ENCODE results near the gene QRFP. TPM values are rescaled to one million over a fixed set of nuclear protein-coding genes. Genes with fewer than 3 reads are reported as not detected.

Gene QRFP
- total and polyA plus RNA-seq, 2 donors (not counting 1 experiment from before 2014, with no cell fraction given), result not detected

DNA sequence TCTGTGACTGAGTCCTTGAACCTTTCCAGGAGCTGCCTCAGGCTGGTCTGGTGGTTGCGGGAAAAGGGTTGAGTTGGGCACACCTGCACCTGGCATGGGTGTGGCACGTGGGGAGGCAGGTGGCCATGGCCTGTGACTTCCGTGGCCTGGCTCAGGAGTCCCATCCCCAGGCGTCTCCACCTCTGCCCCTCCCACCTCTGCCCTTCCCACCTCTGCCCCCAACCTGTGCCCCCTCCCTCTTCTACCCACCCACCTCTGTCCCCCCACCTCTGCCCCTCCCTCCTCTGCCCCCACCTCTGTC is 1.9 kb upstream of the QRFP start:
- H3K27ac ChIP-seq (ENCODE audit: insufficient read depth, low read length), result no peak overlapping the region
- no peaks in the 10 kb centered on the region for H3K4me1 ChIP-seq (ENCODE audit: control insufficient read depth, extremely low read depth, insufficient read depth, low read length)
- no peak overlapping the region for H2AFZ ChIP-seq (ENCODE audit: low read length)
- no peak for DNase-seq (ENCODE audit: low read depth in 2 of 2)
- peaks cover 1% of the 10 kb centered on the region for H3K36me3 ChIP-seq (ENCODE audit: control insufficient read depth, insufficient read depth, low read length)
- no peak overlapping the region for H3K4me3 ChIP-seq (replicated peaks in 1 of 4; ENCODE audit: control extremely low read depth in 1 of 4, insufficient read depth in 1 of 4, low read depth in 3 of 4, low read length in 4 of 4)
- H3K27me3 ChIP-seq (ENCODE audit: control insufficient read depth, insufficient read depth, low read length), result no peaks in the 10 kb centered on the region
- no peaks in the 10 kb centered on the region for H4K20me1 ChIP-seq (ENCODE audit: control insufficient read depth, extremely low read depth, insufficient read depth, low read length)
- H3K9ac ChIP-seq (ENCODE audit: insufficient read depth, low read length), result no peak overlapping the region
- H3K79me2 ChIP-seq (ENCODE audit: control insufficient read depth, insufficient read depth, low read length), result no peaks in the 10 kb centered on the region
- no peak overlapping the region for H3K4me2 ChIP-seq (ENCODE audit: extremely low read depth, insufficient read depth, low read length)
- no peaks in the 10 kb centered on the region for H3K9me3 ChIP-seq (ENCODE audit: control insufficient read depth, insufficient read depth, low read depth, low read length)
- no peak for TF ChIP-seq EZH2 (IDR thresholded peaks at IDR 0.05; ENCODE audit: low read length, missing control alignments)
- TF ChIP-seq, protein P1, sequence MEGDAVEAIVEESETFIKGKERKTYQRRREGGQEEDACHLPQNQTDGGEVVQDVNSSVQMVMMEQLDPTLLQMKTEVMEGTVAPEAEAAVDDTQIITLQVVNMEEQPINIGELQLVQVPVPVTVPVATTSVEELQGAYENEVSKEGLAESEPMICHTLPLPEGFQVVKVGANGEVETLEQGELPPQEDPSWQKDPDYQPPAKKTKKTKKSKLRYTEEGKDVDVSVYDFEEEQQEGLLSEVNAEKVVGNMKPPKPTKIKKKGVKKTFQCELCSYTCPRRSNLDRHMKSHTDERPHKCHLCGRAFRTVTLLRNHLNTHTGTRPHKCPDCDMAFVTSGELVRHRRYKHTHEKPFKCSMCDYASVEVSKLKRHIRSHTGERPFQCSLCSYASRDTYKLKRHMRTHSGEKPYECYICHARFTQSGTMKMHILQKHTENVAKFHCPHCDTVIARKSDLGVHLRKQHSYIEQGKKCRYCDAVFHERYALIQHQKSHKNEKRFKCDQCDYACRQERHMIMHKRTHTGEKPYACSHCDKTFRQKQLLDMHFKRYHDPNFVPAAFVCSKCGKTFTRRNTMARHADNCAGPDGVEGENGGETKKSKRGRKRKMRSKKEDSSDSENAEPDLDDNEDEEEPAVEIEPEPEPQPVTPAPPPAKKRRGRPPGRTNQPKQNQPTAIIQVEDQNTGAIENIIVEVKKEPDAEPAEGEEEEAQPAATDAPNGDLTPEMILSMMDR (conservative IDR thresholded peaks at IDR 0.05 in 1 of 2, IDR thresholded peaks at IDR 0.05 in 1 of 2; ENCODE audit: low read depth in 1 of 2, low read length in 2 of 2), result no peak

DNA sequence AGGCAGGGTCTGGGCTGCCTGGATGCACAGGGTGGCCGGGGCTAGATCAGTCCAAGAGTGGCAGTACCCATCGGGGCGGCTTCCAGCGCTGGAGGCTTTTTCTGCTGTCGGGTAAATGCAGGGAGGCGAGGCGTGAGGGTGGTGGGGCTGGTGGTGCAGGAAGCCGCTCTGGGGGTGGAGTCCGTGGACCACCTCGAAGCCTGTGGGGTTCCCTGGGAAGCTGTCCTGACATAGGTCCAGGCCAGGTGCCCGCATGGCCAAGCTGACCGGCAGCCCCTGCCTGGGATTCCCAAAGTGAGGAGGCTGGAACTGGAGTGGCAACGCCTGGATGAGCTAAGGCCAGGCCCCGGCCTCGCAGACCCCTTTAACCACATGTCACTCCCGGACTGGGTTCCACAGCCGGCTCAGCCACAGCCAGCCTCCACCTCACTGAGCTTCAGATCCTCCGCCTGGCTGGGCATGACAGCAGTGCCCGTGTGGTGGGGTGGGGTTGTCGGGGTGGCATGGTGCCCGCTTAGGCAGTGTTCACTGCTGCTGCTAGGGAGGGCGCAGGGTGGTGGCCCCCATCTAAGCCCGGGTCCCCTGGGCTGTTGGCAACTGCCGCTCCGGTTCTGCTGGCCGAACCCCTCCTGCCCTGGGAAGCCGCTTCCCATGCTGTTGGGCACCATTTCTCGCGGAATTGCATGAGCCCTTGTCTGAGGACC is 1.4 kb upstream of the QRFP start:
- no peak for DNase-seq (ENCODE audit: low read depth in 2 of 2)
- Histone ChIP-seq H3K4me3 (replicated peaks in 1 of 4; ENCODE audit: control extremely low read depth in 1 of 4, insufficient read depth in 1 of 4, low read depth in 3 of 4, low read length in 4 of 4) (no peak overlapping the region), H3K9me3 (ENCODE audit: control insufficient read depth, insufficient read depth, low read depth, low read length) (no peaks in the 10 kb centered on the region), H3K36me3 (ENCODE audit: control insufficient read depth, insufficient read depth, low read length) (peaks cover 6% of the 10 kb centered on the region), H3K4me1 (ENCODE audit: control insufficient read depth, extremely low read depth, insufficient read depth, low read length) (no peaks in the 10 kb centered on the region), H3K9ac (ENCODE audit: insufficient read depth, low read length) (no peak overlapping the region), H4K20me1 (ENCODE audit: control insufficient read depth, extremely low read depth, insufficient read depth, low read length) (no peaks in the 10 kb centered on the region), H3K27ac (ENCODE audit: insufficient read depth, low read length) (no peak overlapping the region), H3K27me3 (ENCODE audit: control insufficient read depth, insufficient read depth, low read length) (no peaks in the 10 kb centered on the region), H2AFZ (ENCODE audit: low read length) (no peak overlapping the region), H3K79me2 (ENCODE audit: control insufficient read depth, insufficient read depth, low read length) (no peaks in the 10 kb centered on the region), H3K4me2 (ENCODE audit: extremely low read depth, insufficient read depth, low read length) (no peak overlapping the region)
- no peak for TF ChIP-seq EZH2 (IDR thresholded peaks at IDR 0.05; ENCODE audit: low read length, missing control alignments)
- TF ChIP-seq, protein P1 (conservative IDR thresholded peaks at IDR 0.05 in 1 of 2, IDR thresholded peaks at IDR 0.05 in 1 of 2; ENCODE audit: low read depth in 1 of 2, low read length in 2 of 2), result no peak

DNA sequence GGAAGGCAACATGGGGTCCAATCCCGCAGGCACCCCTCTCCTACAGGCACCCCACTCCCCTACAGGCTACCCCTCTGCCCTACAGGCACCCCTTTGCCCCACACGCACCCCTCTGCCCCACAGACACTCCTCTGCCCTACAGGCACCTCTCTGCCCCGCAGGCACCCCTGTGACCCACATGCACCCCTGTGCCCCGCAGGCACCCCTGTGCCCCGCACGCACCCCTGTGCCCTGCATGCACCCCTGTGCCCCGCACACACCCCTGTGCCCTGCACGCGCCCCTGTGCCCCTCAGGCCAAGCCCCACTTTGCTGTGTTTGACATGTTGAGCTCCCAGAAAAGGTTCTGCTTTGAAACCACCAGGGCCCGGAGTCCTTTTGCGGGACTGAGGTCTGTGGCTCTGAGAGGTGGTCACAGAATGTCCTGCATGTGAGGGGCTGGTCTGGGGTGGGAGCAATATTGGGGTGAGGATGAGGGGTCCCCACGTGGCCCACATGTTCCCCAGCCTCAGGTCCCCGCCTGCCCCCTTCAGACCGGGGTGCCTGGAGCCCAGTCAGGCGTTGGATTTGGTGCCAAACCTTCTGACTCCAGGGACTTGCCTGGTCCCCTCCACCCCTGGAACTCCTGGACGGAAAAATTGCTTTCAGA is 616 bp upstream of the QRFP start:
- no peak for TF ChIP-seq EZH2 (IDR thresholded peaks at IDR 0.05; ENCODE audit: low read length, missing control alignments)
- no peaks in the 10 kb centered on the region for H3K9me3 ChIP-seq (ENCODE audit: control insufficient read depth, insufficient read depth, low read depth, low read length)
- no peak overlapping the region for H3K9ac ChIP-seq (ENCODE audit: insufficient read depth, low read length)
- H3K4me2 ChIP-seq (ENCODE audit: extremely low read depth, insufficient read depth, low read length), result no peak overlapping the region
- H3K79me2 ChIP-seq (ENCODE audit: control insufficient read depth, insufficient read depth, low read length), result no peaks in the 10 kb centered on the region
- no peak overlapping the region for H3K27ac ChIP-seq (ENCODE audit: insufficient read depth, low read length)
- H3K36me3 ChIP-seq (ENCODE audit: control insufficient read depth, insufficient read depth, low read length), result peaks cover 8% of the 10 kb centered on the region
- no peak for DNase-seq (ENCODE audit: low read depth in 2 of 2)
- no peaks in the 10 kb centered on the region for H3K4me1 ChIP-seq (ENCODE audit: control insufficient read depth, extremely low read depth, insufficient read depth, low read length)
- H3K27me3 ChIP-seq (ENCODE audit: control insufficient read depth, insufficient read depth, low read length), result no peaks in the 10 kb centered on the region
- no peaks in the 10 kb centered on the region for H4K20me1 ChIP-seq (ENCODE audit: control insufficient read depth, extremely low read depth, insufficient read depth, low read length)
- no peak overlapping the region for H3K4me3 ChIP-seq (replicated peaks in 1 of 4; ENCODE audit: control extremely low read depth in 1 of 4, insufficient read depth in 1 of 4, low read depth in 3 of 4, low read length in 4 of 4)
- no peak overlapping the region for H2AFZ ChIP-seq (ENCODE audit: low read length)

All from fibroblast of lung (primary cell).